Suprapubic skin (tissue), 4 donors: Measurements from ENCODE around the gene GPA33.

Source experiments
- POLR2A ChIP-seq, 2 donors: fragments of 450-650 bp; IDR thresholded peaks; one replicate each; pipeline ENCODE4 v1.6.1; 2017; ENCODE audit warnings: antibody characterized with exemption in 2 of 2, mild to moderate bottlenecking in 2 of 2, moderate library complexity in 2 of 2
- POLR2AphosphoS5 ChIP-seq, 3 donors: sonication (generic); formaldehyde crosslinking; IDR thresholded peaks; one replicate each; pipeline ENCODE4 v1.6.1; 2017; ENCODE audit warnings: antibody characterized with exemption in 3 of 3
- TF ChIP-seq, protein P1 (sequence below), 2 donors: fragments of 200-600 bp in 1 of 2; fragments of 450-650 bp in 1 of 2; sonication (generic) in 1 of 2; IDR thresholded peaks; one replicate each; pipeline ENCODE4 v1.5.1; 2016 to 2019; ENCODE audit warnings: antibody characterized with exemption in 2 of 2, mild to moderate bottlenecking in 1 of 2, moderate library complexity in 1 of 2

DNA sequence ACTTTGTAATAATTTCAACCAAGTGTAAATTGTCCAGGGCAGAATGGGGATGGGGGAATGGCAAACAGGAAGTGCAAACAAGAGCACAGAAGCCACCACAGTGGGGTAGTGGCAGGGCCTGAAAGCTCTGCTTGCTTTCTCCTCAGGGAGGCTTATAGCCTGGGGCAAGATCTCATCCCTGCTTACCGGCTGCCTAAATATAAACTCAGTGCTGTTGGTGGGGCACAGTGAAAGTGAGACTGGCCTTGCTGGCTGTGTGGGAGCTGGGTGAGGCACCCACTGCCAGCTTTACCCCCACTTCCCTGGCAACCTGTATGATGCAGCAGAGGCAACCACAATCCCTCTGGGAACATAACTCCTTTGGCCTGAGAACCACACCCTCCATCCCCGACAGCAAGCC, 18.9 kb upstream of the GPA33 start:
- TF ChIP-seq, protein P1, sequence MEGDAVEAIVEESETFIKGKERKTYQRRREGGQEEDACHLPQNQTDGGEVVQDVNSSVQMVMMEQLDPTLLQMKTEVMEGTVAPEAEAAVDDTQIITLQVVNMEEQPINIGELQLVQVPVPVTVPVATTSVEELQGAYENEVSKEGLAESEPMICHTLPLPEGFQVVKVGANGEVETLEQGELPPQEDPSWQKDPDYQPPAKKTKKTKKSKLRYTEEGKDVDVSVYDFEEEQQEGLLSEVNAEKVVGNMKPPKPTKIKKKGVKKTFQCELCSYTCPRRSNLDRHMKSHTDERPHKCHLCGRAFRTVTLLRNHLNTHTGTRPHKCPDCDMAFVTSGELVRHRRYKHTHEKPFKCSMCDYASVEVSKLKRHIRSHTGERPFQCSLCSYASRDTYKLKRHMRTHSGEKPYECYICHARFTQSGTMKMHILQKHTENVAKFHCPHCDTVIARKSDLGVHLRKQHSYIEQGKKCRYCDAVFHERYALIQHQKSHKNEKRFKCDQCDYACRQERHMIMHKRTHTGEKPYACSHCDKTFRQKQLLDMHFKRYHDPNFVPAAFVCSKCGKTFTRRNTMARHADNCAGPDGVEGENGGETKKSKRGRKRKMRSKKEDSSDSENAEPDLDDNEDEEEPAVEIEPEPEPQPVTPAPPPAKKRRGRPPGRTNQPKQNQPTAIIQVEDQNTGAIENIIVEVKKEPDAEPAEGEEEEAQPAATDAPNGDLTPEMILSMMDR (IDR thresholded peaks at IDR 0.05): no peak
- TF ChIP-seq POLR2A (IDR thresholded peaks at IDR 0.05): no peak
- TF ChIP-seq POLR2AphosphoS5 (IDR thresholded peaks at IDR 0.05): no peak
